K562 (cell line): ENCODE data around the gene CRAT.

ENCODE experiments used
- ATF6 ChIP-seq: sonication (generic); formaldehyde crosslinking; IDR thresholded peaks from 2 replicates; pipeline ENCODE4 v1.4.0; 2020; ENCODE audit warnings: mild to moderate bottlenecking, missing genetic modification reagents
- CBX1 ChIP-seq: sonication (generic); IDR thresholded peaks from 2 replicates; pipeline ENCODE4 v1.6.1; 2016; ENCODE audit warnings: antibody characterized with exemption, low read depth, mild to moderate bottlenecking
- FOS ChIP-seq: IDR thresholded peaks from 3 replicates; pipeline ENCODE4 v1.6.1; 2011; ENCODE audit not compliant: insufficient read length; ENCODE audit errors: extremely low read depth
- FOXP1 ChIP-seq: sonication (generic); formaldehyde crosslinking; IDR thresholded peaks from 2 replicates; pipeline ENCODE4 v1.8.0; 2022; ENCODE audit warnings: mild to moderate bottlenecking, missing genetic modification reagents
- HCFC1 ChIP-seq: IDR thresholded peaks from 2 replicates; pipeline ENCODE4 v1.6.1; 2012; ENCODE audit warnings: low read depth, low read length, improper control_type of control experiment
- MYC ChIP-seq, 2 experiments: fragments of 250-450 bp in 1 of 2; sonication (Bioruptor Pico) in 1 of 2; IDR thresholded peaks; 2 replicates each; pipeline versions ENCODE4 v1.5.1 to v1.6.1; 2012 to 2021; ENCODE audit warnings: low read depth in 2 of 2, borderline replicate concordance in 1 of 2, improper control_type of control experiment in 1 of 2, low read length in 1 of 2, mild to moderate bottlenecking in 1 of 2, moderate library complexity in 1 of 2
- POLR2A ChIP-seq: fragments of 450-650 bp; conservative IDR thresholded peaks from 2 replicates; pipeline ENCODE4 v1.6.1; 2016
- SMARCE1 ChIP-seq: fragments of 450-650 bp; IDR thresholded peaks from 2 replicates; pipeline ENCODE4 v1.7.1; 2016; ENCODE audit warnings: mild to moderate bottlenecking
- THRA ChIP-seq: fragments of 450-650 bp; IDR thresholded peaks from 2 replicates; pipeline ENCODE4 v1.6.1; 2017; ENCODE audit warnings: mild to moderate bottlenecking, moderate library complexity
- USF2 ChIP-seq: sonication (generic); formaldehyde crosslinking; IDR thresholded peaks from 2 replicates; pipeline ENCODE4 v1.5.0; 2020; ENCODE audit warnings: missing genetic modification reagents

GRCh38 chr9:129063061-129063460 is 47.5 kb downstream of the CRAT start:
- no peak for TF ChIP-seq HCFC1
- no peak for TF ChIP-seq SMARCE1
- TF ChIP-seq MYC (IDR thresholded peaks at IDR 0.05; ENCODE audit: low read depth, low read length), result no peak
- no peak for TF ChIP-seq MYC (CRISPR knock-in tag; IDR thresholded peaks at IDR 0.05; ENCODE audit: borderline replicate concordance, low read depth)
- TF ChIP-seq CBX1, result no peak
- TF ChIP-seq ATF6 (CRISPR knock-in tag), result no peak
- TF ChIP-seq FOXP1 (CRISPR knock-in tag), result no peak
- no peak for TF ChIP-seq USF2 (CRISPR knock-in tag)
- TF ChIP-seq POLR2A, result no peak
- TF ChIP-seq FOS, result no peak
- TF ChIP-seq THRA, result no peak
